CD4-positive, alpha-beta T cell treated with Interleukin-15 for 1 hour (primary cell): ENCODE data around the gene CENPP.

ENCODE experiments used
- DNase-seq: peaks from one replicate; pipeline ENCODE4 v3.0.0-alpha.2; 2020

Gene CENPP

DNA sequence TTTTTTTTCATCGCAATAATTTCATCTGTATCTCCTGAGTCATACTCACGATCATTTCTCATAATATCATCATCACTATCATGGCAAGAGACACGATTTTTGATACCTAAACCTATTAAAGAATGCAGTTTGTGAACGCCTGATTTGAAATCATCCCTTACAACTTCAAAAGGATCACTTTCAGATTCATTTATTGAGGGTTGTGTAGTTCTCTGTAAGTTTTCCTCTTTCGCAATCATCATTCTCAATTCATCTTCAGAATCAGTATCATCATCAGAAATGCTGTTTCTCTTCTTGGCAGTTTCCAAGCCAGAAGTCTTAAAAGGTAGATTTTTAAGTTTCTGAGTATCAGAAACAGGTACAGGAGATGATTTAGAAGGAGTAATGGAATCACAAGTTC, 10.3 kb upstream of the CENPP start:
- no peak for DNase-seq

- DNase-seq, result no peak
Observed at GRCh38 chr9:92324431-92324830, 1.3 kb upstream of the CENPP start.

DNA sequence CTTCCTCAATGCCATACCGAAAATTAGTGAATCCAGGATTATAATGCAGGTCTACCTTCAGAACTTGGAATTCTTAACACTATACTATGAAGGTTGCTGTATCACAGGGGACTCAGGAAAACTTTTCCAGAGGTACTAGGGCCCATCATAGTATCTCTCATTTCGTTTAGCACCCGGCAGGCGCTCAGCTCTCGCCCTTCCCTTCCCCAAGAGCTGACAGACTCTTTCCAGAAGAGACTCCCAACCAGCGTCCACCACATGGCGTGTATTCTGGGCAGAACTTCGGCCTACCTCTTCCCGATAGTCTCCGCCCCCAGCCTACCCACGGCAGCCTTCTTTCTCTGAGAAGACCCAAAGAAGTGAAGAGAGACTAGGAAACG, 874 bp upstream of the CENPP start:
- DNase-seq, result no peak

DNA sequence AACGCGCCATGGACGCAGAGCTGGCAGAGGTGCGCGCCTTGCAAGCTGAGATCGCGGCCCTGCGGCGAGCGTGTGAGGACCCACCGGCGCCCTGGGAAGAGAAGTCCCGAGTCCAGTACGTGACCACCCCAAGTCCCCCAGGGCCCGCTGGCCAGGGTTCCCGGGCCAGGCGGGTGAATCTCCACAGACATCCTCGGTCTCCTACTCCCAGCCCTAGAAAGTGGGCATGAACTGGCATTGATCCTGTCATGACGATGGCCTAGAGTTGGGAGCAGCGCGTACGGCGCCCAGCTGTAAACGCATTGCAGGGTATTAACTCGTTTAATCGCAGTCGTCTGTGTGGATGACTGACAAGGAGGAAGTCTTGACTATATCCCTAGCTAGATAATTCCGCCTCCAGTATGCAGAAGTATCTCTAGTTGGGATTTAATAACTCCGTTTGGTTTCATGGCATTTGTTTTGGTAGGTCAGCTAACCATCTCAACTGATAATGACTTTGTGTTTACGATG, 293 bp downstream of the CENPP start:
- no peak for DNase-seq

DNA sequence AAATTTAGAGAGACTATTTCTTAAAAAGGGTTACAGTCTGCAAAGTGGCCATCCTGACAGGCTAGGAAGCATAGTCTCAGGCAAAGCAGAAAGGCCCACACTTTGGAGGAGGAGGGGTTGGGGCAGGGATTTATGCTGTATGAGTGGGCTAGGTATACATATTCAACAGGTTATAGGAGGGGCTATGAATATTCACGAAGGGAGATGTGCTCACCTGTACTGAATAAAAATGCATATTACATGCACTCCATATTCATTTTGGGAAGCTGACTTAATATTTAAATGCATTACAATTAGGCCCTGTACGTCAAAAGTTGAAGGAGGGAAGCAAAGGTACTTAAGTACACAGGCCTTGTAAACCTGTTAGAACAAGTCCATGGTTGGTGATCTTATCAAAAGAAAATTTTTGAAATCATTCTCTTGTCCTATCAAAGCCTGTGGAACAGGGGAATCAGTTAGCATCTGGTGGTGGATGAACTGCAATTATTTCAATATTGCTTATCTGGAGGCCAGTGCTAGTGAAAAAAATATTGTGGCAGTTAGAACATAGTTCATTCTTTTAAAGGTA, 1.6 kb downstream of the CENPP start:
- DNase-seq, result no peak

DNA sequence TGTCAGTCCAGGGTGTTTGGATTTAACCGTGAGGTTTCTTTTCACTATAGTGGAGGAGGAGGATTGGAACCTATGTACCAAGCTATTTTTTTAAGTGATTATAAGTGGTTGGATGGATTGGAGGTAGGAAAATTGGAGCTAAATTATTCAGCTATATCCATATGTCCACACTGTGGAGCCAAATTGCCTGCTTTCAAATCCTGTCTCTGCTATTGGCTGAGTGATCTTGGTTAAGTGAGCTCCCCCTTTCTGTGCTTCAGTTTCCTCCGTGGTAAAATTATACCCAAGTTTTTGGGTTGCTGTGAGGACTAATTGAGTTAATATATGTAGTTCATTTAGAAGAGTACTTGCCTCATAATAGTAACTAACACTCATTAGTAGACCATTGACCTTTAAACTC, 2.5 kb downstream of the CENPP start:
- DNase-seq, result no peak

DNA sequence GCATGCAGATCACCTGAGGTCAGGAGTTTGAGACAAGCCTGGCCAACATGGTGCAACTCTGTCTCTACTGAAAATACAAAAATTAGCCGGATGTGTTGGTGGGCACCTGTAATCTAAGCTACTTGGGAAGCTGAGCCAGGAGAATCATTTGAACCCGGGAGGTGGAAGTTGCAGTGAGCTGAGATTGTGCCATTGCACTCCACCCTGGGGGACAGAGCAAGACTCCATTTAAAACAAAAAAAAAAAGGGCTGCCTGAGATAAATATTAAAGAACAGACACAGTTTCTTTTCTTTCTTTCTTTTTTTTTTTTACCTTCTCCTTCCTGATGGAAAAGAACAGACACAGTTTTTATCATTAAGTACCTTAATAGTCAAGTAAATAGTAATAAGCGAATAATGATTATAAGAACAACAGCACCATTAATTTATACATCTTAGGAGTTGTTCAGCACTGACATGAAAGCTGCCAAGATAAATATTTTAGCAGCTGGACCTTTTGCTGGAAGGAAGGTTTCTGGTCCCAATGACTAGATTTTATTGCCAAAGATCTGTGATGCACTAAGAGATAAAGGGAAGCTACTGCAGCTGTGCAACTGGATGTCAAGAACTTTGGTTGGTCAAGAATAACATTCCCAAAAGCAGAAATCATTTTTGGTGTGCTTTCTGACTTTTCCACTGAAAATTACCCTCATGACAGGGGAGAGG, 7.0 kb downstream of the CENPP start:
- no peak for DNase-seq

GRCh38 chr9:92333282-92333634, 7.5 kb downstream of the CENPP start:
- DNase-seq, result no peak

- DNase-seq, result no peak
Observed at GRCh38 chr9:92341578-92341977, 15.8 kb downstream of the CENPP start.

DNA sequence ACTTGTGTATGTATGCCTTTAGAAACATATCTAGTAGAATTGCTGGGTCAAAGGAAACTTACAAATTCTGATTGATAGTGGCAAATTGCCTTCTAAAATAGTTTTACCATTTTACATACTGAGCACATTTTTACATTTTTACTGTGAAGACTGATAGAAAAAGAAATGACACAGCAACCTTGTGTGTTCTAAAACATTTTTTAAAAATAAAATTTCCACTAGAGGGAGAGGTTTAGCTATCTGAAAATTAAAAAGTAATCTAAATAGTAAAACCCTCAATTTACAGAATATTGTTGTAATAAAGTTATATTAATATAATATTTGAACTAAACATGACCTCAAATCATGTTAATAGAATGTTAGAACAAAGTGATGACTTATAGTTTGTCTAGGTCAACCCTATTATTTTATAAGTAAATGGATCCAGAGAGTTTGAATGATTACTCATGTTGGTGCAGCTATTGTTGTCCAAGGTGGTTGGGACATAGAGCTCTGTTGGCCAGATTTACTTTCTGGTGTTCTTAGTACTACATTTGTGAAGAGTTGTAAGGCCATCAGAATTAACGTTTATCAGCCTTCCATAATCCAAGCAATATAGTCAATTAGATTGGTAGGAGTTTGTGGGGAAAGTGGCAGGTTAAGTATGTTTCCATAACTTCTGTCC, 17.2 kb downstream of the CENPP start:
- DNase-seq, result no peak

GRCh38 chr9:92345582-92345981, 19.8 kb downstream of the CENPP start:
- no peak for DNase-seq

DNA sequence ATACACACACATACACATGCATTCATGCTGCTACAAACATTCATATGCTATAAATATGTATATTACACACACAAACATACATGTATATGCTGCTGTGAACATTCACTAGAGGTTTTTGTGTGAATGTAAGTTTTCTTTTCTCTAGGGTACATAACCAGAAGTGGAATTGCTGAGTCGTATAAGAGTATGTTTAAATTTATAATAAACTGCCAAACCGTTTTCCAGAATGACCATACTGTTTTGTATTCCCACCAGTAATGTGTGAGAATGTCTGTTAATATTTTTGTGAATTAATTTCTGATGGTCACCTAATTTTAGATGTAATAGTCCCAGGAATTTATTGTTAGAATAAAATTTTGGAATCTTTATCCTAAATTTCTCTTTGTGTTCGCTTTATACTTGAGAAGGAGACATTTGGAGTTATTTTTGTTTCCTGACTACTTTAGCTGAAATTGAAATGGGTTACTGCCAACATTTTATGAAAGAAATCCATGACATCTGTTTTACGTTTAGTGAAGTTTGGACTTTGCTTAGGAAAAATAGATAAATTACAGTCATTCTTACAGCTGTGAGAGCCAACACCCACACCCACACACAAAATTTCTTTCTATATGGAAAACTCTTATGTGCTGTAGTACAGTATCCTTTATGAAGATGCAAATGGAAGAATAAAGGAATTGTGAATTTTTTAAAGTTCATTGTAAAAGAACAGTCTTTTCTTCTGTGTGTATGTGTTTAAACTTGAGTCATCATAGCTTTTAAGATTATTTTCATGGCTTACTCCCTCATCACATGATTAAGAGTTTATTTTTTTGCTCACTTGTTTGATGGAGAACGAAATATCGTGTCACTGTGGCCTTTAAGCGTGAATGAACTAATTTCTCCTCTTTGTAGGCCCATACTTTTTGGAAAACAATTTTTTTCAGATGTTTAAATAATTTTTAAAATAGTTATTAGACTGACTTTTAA, 24.3 kb downstream of the CENPP start:
- DNase-seq, result no peak

- no peak for DNase-seq
Observed at GRCh38 chr9:92350740-92351133, 25.0 kb downstream of the CENPP start.

DNA sequence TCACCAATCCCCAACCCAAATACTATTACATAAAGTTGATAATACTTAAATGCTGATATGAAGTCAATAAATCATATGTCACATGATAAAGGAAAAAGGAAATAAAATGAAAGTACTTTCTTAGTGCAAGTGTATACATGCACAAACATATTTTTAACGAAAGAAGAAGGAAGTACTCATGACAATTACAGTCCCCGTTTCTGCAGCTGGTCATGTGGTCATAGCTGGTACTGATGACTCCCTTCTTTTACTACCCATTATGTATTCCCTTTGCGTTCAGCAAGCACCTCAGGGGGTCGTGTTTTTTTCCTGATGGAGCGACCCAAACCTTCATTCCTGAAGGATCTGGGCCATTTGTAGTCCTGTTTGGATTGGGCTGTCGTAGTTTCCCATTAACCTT, 27.3 kb downstream of the CENPP start:
- no peak for DNase-seq

GRCh38 chr9:92359394-92359995, 33.7 kb downstream of the CENPP start:
- no peak for DNase-seq

DNA sequence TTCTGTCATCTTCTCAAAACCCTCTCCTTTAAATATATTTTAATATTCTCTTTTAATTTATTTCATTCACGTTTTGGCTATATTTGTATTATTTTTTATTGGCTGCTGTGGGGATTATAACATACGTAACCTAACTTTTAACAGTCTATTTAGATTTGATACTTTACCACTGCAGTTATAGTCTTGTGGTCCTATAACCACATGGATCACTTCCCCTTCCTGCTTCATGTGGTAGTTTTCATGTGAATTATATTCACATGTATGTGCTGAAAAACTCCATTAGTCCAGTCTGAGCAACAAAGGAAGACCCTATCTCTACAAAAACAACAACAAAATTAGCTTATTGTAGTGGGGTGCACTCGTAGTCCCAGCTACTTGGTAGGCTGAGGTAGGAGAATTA, 34.3 kb downstream of the CENPP start:
- no peak for DNase-seq

- DNase-seq, result no peak
Observed at GRCh38 chr9:92369075-92369474, 43.3 kb downstream of the CENPP start.

GRCh38 chr9:92373167-92373566, 47.4 kb downstream of the CENPP start:
- DNase-seq, result no peak

DNA sequence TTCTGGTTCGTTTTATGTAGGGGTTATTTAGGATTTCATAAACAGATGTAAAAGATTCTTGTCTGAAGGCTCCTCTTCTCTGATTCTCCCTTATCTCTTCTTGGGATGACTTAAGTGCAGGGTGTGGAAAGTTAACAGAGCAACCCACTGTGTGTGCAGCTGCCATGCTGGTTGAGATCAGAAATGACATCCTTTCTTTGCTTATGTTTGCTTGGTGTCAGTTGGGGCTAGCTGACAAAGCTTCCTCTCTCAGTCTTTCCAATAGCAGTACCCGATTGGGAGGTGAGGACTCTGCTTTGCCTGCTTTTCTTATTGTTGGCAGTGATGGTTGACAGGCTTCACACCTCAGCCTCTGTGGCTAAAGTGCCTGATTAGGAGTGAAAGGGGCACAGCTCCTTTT, 52.1 kb downstream of the CENPP start:
- DNase-seq, result no peak

DNA sequence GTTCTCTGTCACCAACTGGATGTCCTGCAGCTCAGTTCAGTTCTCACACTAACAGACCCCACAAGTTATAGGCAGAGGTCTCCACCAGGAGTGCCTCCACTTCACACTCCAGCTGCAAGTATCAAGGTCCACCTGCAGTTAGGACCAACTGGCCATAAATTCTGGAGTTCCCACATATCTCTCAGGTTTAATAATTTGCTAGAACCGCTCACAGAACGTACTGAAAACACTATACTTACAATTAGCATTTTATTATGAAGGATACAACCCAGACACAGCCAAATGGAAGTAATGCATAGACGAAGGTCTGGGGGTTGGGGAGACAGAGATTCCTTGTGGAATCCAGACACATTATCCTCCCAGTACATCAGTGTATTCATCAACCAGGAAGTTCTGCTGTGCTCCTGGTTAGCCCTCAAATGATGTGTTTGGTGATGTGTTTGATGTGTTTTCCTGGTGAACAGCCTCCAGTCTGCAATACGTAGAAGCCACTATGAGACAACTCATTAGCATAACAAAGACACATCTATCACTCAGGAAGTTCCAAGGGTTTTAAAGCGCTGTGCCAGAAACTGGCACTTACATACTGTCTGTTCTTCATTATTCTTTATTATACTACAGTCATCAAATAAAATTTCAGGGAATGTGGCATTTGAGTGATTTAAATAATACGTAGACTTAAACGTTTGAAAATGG, 53.3 kb downstream of the CENPP start:
- no peak for DNase-seq

DNA sequence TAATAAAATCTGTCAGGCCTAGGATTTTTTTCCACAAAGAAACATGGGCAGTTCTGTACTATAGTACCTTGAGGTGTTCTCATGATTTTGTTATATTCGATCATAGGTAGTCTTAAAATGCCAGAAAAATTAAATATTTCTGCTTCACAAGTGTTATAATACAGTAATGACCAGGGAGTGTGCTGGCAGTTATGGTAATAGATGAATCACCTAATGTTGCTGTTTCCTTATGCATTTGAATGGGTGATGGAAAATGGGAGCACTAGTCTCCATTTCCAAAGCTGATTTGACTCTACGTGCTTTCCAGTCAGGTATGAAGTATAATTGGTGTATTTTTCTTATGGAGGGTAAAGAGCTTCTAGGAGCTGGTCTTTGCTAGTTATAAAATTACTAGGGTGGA, 54.9 kb downstream of the CENPP start:
- no peak for DNase-seq

DNA sequence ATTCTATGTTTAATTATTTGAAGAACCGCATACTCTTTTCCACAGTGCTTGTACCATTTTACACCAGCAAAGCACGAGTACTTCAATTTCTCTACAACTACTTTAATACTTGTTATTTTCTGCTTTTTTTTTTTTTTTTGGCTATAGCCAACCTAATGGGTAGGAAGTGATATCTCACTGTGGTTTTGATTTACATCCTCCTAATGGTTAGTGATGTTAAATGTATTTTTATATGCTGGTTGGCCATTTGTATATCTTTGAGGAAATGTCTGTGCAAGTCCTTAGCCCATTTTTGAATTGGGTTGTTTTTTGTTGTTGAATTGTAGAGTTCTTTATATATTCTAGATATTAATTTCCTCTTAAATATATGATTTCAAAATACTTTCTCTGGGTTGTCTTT, 56.0 kb downstream of the CENPP start:
- no peak for DNase-seq
